HepG2 (cell line): ENCODE data around the gene TXNRD2. TPM values are rescaled to one million over a fixed set of nuclear protein-coding genes. Genes with fewer than 3 reads are reported as not detected.

Experiments used
- ATAC-seq: fragments of 200-7000 bp; cut with Tn5 transposase; 3 replicates; pipeline ENCODE4 v1.9.1; 2020; ENCODE audit warnings: mild to moderate bottlenecking, moderate library complexity
- BruUV-seq: library from RNA; stranded (reverse); fragments of 400-500 nt; replicated peaks from 2 replicates; lab custom pipeline; 2021; lab: Mats Ljungman, UMichigan
- CTCF ChIA-PET: fragments of 300-600 bp; formaldehyde crosslinking; extraction: SDS; loops from one replicate; lab custom pipeline; 2021; ENCODE audit warnings: low total read pairs, inconsistent platforms, low intra/inter-chr PET ratio; lab: Yijun Ruan, JAX
- POLR2A ChIA-PET: fragments of 350-600 bp; sonication (Branson Sonifier 250); formaldehyde crosslinking; loops from one replicate; lab custom pipeline; 2020; ENCODE audit warnings: antibody characterized with exemption, inconsistent platforms; lab: Yijun Ruan, JAX
- DNase-seq: peaks from one replicate; pipeline ENCODE4 v3.0.0-alpha.2; 2015; ENCODE audit warnings: low spot score
- FAIRE-seq: peaks from 3 replicates; lab custom pipeline; 2011; peaks lifted over from hg19 to GRCh38; lab: Jason Lieb, UNC
- H2AFZ ChIP-seq: one replicate; pipeline ENCODE4 v1.6.1; 2011; ENCODE audit warnings: low read length, inconsistent platforms
- H3K27ac ChIP-seq: fragments of 300-600 bp; 3 replicates; pipeline ENCODE4 v1.8.0; 2011; ENCODE audit warnings: mixed run types, mild to moderate bottlenecking, mixed read lengths, low read length, inconsistent platforms; ENCODE audit not compliant: insufficient read depth; ENCODE audit errors: extremely low read length
- H3K27me3 ChIP-seq, 2 experiments: fragments of 200-600 bp in 1 of 2; 2 replicates in 1 of 2; 3 replicates in 1 of 2; pipeline versions ENCODE4 v1.6.0 to v1.8.0; 2011; ENCODE audit warnings: low read length in 2 of 2, mild to moderate bottlenecking in 2 of 2, moderate library complexity in 2 of 2, inconsistent platforms in 1 of 2; ENCODE audit not compliant: insufficient read depth in 2 of 2, control insufficient read depth in 1 of 2
- H3K36me3 ChIP-seq, 2 experiments: fragments of 200-600 bp in 1 of 2; replicated peaks in 1 of 2; 2 replicates in 1 of 2; 3 replicates in 1 of 2; pipeline versions ENCODE4 v1.5.1 to v1.8.0; 2011; ENCODE audit warnings: low read length in 2 of 2, inconsistent platforms in 1 of 2; ENCODE audit not compliant: insufficient read depth in 2 of 2, control insufficient read depth in 1 of 2
- H3K4me1 ChIP-seq: 2 replicates; pipeline ENCODE4 v1.5.1; 2012; ENCODE audit warnings: low read length, inconsistent platforms; ENCODE audit not compliant: insufficient read depth
- H3K4me2 ChIP-seq: 2 replicates; pipeline ENCODE4 v1.6.0; 2011; ENCODE audit warnings: low read depth, low read length, inconsistent platforms
- H3K4me3 ChIP-seq, 3 experiments: fragments of 200-600 bp in 1 of 3; sonication (generic), shearing (Covaris generic) in 1 of 3; replicated peaks in 1 of 3; 2 replicates each; pipeline ENCODE4 v1.5.1; 2011 to 2016; ENCODE audit warnings: low read length in 3 of 3, inconsistent platforms in 2 of 3, low read depth in 2 of 3, mild to moderate bottlenecking in 2 of 3, control low read depth in 1 of 3, mixed read lengths in 1 of 3; ENCODE audit not compliant: insufficient read depth in 1 of 3
- H3K79me2 ChIP-seq: one replicate; pipeline ENCODE4 v1.6.1; 2011; ENCODE audit warnings: low read length, inconsistent platforms; ENCODE audit not compliant: insufficient read depth
- H3K9ac ChIP-seq: 2 replicates; pipeline ENCODE4 v1.6.0; 2011; ENCODE audit warnings: mild to moderate bottlenecking, low read depth, low read length, inconsistent platforms; ENCODE audit not compliant: insufficient read depth
- H3K9me3 ChIP-seq: 2 replicates; pipeline ENCODE4 v1.5.1; 2012; ENCODE audit warnings: mild to moderate bottlenecking, low read length
- H4K20me1 ChIP-seq: 2 replicates; pipeline ENCODE4 v1.6.0; 2011; ENCODE audit warnings: inconsistent platforms, mild to moderate bottlenecking, low read length, moderate library complexity; ENCODE audit not compliant: insufficient read depth
- FOSL2 ChIP-seq: sonication (generic); formaldehyde crosslinking; IDR thresholded peaks from 2 replicates; pipeline ENCODE4 v1.4.0; 2020; ENCODE audit warnings: missing genetic modification reagents
- ZBTB21 ChIP-seq: sonication (generic); formaldehyde crosslinking; IDR thresholded peaks from 2 replicates; pipeline ENCODE4 v1.4.0; 2020; ENCODE audit warnings: missing genetic modification reagents
- ZNF563 ChIP-seq: sonication (generic); formaldehyde crosslinking; IDR thresholded peaks from 2 replicates; pipeline ENCODE4 v1.8.0; 2022; ENCODE audit warnings: mild to moderate bottlenecking, moderate library complexity, missing genetic modification reagents
- WGBS: methylation state at CpG from one replicate; pipeline ENCODE4 v1.1.6; 2017; ENCODE audit warnings: low lambda C conversion rate; 5-methylcytosine and 5-hydroxymethylcytosine counted together
- in situ Hi-C: cut with HindIII; loops from 2 replicates; pipeline ENCODE4 v1.10.0; 2017; ENCODE audit warnings: low pct_unique_long_range_greater_than_20kb; ENCODE audit not compliant: extremely low pct_ligation_motif_present
- intact Hi-C: fragments of 100-400 bp; cut with micrococcal nuclease; formaldehyde crosslinking; loops from one replicate; pipeline ENCODE4 v1.10.0; 2022; ENCODE audit not compliant: unreplicated experiment
- polyA plus RNA-seq, 8 experiments: library from polyadenylated mRNA; depleted of rRNA in 3 of 8; stranded (reverse) in 7 of 8; unstranded in 1 of 8; fragments of >200 nt; fragmentation: Illumina TruSeq in 4 of 8; extraction: Trizol in 4 of 8; gene quantifications; 2 replicates each; pipeline versions ENCODE4 v1.2.1 to v1.2.3, GENCODE V29; 2011 to 2016; ENCODE audit warnings: low read depth in 4 of 8, missing spikeins in 1 of 8, mixed read lengths in 1 of 8; ENCODE audit not compliant: insufficient read depth in 1 of 8
- total RNA-seq, 5 experiments: library from RNA; depleted of rRNA; stranded (reverse); fragments of >200 nt; fragmentation: Illumina TruSeq; extraction: Trizol; gene quantifications; 2 replicates each; pipeline ENCODE4 v1.2.3, GENCODE V29; 2016; ENCODE audit warnings: low read depth in 1 of 5
- TF ChIP-seq, protein P1 (sequence below): sonication (generic); formaldehyde crosslinking; IDR thresholded peaks from 2 replicates; pipeline ENCODE4 v1.8.0; 2022; ENCODE audit warnings: missing genetic modification reagents, mild to moderate bottlenecking, inconsistent platforms, borderline replicate concordance
- TF ChIP-seq, protein P2 (sequence below): IDR thresholded peaks from 2 replicates; pipeline ENCODE4 v1.6.1; 2012; ENCODE audit warnings: low read length, improper control_type of control experiment

Gene TXNRD2
- total and polyA plus RNA-seq, 2 of the 13 experiments (the other 11 are each of a cell fraction or from before 2014, with no cell fraction given) = 17.5 to 18.6 TPM

DNA sequence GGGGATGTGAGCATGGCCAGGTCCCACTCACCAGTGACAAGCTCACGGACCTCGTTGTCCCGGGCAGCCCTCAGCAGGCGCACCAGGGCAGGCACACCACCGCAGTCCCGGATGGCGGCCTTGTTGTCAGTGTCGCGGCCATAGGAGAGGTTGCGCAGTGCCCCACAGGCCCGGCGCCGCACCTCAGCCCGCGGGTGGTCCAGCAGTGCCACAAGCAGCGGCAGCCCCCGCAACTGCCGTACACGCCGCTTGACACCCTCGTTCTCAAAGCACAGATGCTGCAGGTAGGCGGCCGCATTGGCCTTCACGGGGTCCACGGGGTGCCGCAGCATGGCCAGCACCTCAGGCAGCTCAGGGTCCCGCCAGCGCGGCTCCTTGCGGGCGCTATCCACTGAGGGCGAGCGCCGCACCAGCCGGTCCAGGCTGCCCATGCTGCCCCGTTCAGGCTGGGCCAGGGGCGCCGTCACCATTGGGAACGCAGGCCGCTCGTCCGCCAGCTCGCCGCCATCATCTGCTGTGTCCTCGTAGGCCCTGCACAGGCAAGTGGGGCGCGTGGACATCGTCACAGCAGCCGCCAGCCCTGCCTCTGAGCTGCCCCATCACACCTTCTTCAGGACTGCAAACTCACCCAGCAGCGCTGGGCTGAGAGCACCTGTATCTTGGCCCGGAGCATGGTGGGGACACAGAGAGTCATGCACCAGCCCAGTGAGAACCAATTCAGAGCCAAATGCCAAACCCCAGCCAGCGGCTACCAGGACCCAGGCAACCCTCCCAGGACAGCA lies 38.3 kb upstream of the TXNRD2 start:
- no peak overlapping the region for H3K4me3 ChIP-seq
- intact Hi-C loops (no loop called here), in situ Hi-C loops (no loop called here)
- WGBS = 83% methylated on average over 7 of the region's 52 CpGs
- no peaks in the 10 kb centered on the region for H3K27me3 ChIP-seq
- no peaks in the 10 kb centered on the region for H4K20me1 ChIP-seq
- no TSS peak for BruUV-seq
- no peaks in the 10 kb centered on the region for H3K9me3 ChIP-seq
- no peaks in the 10 kb centered on the region; the same call in 1 of the 2 replicates for H3K4me1 ChIP-seq
- no peak for TF ChIP-seq FOSL2 (CRISPR knock-in tag)
- TF ChIP-seq, protein P1, sequence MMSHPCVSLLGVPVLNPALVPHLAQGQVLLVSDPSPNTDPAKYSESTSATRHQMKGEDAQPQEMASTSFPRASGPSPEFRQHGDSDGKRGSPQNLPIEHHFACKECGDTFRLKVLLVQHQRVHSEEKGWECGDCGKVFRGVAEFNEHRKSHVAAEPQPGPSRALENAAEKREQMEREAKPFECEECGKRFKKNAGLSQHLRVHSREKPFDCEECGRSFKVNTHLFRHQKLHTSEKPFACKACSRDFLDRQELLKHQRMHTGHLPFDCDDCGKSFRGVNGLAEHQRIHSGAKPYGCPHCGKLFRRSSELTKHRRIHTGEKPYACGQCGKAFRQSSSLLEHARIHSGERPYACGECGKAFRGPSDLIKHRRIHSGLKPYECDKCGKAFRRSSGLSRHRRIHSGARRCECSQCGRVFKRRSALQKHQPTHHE (CRISPR knock-in tag) = no peak
- no peak for TF ChIP-seq ZBTB21 (CRISPR knock-in tag)
- TF ChIP-seq ZNF563 (CRISPR knock-in tag) = no peak
- TF ChIP-seq, protein P2, sequence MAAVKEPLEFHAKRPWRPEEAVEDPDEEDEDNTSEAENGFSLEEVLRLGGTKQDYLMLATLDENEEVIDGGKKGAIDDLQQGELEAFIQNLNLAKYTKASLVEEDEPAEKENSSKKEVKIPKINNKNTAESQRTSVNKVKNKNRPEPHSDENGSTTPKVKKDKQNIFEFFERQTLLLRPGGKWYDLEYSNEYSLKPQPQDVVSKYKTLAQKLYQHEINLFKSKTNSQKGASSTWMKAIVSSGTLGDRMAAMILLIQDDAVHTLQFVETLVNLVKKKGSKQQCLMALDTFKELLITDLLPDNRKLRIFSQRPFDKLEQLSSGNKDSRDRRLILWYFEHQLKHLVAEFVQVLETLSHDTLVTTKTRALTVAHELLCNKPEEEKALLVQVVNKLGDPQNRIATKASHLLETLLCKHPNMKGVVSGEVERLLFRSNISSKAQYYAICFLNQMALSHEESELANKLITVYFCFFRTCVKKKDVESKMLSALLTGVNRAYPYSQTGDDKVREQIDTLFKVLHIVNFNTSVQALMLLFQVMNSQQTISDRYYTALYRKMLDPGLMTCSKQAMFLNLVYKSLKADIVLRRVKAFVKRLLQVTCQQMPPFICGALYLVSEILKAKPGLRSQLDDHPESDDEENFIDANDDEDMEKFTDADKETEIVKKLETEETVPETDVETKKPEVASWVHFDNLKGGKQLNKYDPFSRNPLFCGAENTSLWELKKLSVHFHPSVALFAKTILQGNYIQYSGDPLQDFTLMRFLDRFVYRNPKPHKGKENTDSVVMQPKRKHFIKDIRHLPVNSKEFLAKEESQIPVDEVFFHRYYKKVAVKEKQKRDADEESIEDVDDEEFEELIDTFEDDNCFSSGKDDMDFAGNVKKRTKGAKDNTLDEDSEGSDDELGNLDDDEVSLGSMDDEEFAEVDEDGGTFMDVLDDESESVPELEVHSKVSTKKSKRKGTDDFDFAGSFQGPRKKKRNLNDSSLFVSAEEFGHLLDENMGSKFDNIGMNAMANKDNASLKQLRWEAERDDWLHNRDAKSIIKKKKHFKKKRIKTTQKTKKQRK = no peak
- no peak overlapping the region for H3K4me2 ChIP-seq
- no peak overlapping the region for H3K27ac ChIP-seq
- no peak overlapping the region for H2AFZ ChIP-seq
- H3K79me2 ChIP-seq = no peaks in the 10 kb centered on the region
- ChIA-PET CTCF (no interaction called here), POLR2A (no interaction called here)
- ATAC-seq (no peak), FAIRE-seq (no peak), DNase-seq (no peak)
- peaks cover 1 to 13% of the 10 kb centered on the region in 2 experiments; a peak in 2 of 5 replicates for H3K36me3 ChIP-seq
- H3K9ac ChIP-seq = no peak overlapping the region
